ENCODE data around the gene HIVEP3.

Gene HIVEP3

GRCh38 chr1:41758500-41758899 lies 160.2 kb downstream of the HIVEP3 start:
- no peak for DNase-seq (ENCODE audit: low spot score)

- DNase-seq (ENCODE audit: low spot score), result no peak
Measured at GRCh38 chr1:41754540-41754939, 164.2 kb downstream of the HIVEP3 start.

- DNase-seq (ENCODE audit: low spot score), result no peak
Measured at GRCh38 chr1:41752514-41753170, 166.1 kb downstream of the HIVEP3 start.

- no peak for DNase-seq (ENCODE audit: low spot score)
Measured at GRCh38 chr1:41751804-41752513, 166.8 kb downstream of the HIVEP3 start.

GRCh38 chr1:41749991-41750745 lies 168.6 kb downstream of the HIVEP3 start:
- no peak for DNase-seq (ENCODE audit: low spot score)

GRCh38 chr1:41745022-41745421 lies 173.7 kb downstream of the HIVEP3 start:
- DNase-seq (ENCODE audit: low spot score), result no peak

GRCh38 chr1:41743366-41743765 lies 175.4 kb downstream of the HIVEP3 start:
- no peak for DNase-seq (ENCODE audit: low spot score)

- DNase-seq (ENCODE audit: low spot score), result no peak
Measured at GRCh38 chr1:41742219-41742618, 176.5 kb downstream of the HIVEP3 start.

GRCh38 chr1:41741244-41741643 lies 177.5 kb downstream of the HIVEP3 start:
- no peak for DNase-seq (ENCODE audit: low spot score)

- no peak for DNase-seq (ENCODE audit: low spot score)
Measured at GRCh38 chr1:41740630-41741239, 178.0 kb downstream of the HIVEP3 start.

GRCh38 chr1:41740058-41740457 lies 178.7 kb downstream of the HIVEP3 start:
- DNase-seq (ENCODE audit: low spot score), result no peak

GRCh38 chr1:41739061-41739955 lies 179.4 kb downstream of the HIVEP3 start:
- DNase-seq (ENCODE audit: low spot score), result peak; percentile 18

GRCh38 chr1:41738475-41738874 lies 180.2 kb downstream of the HIVEP3 start:
- DNase-seq (ENCODE audit: low spot score), result no peak

- no peak for DNase-seq (ENCODE audit: low spot score)
Measured at GRCh38 chr1:41738006-41738405, 180.7 kb downstream of the HIVEP3 start.

- DNase-seq (ENCODE audit: low spot score), result peak; percentile 48
Measured at GRCh38 chr1:41735631-41736260, 183.0 kb downstream of the HIVEP3 start.

GRCh38 chr1:41735139-41735538 lies 183.6 kb downstream of the HIVEP3 start:
- no peak for DNase-seq (ENCODE audit: low spot score)

- no peak for DNase-seq (ENCODE audit: low spot score)
Measured at GRCh38 chr1:41734201-41734970, 184.3 kb downstream of the HIVEP3 start.

- no peak for DNase-seq (ENCODE audit: low spot score)
Measured at GRCh38 chr1:41733725-41734124, 185.0 kb downstream of the HIVEP3 start.

- DNase-seq (ENCODE audit: low spot score), result peak; percentile 64
Measured at GRCh38 chr1:41733021-41733420, 185.7 kb downstream of the HIVEP3 start.

- DNase-seq (ENCODE audit: low spot score), result no peak
Measured at GRCh38 chr1:41731516-41732030, 187.1 kb downstream of the HIVEP3 start.
